Measurements from ENCODE around the gene HIBADH. TPM values are rescaled to one million over a fixed set of nuclear protein-coding genes. Genes with fewer than 3 reads are reported as not detected.

Gene HIBADH
- total RNA-seq, 4 donors from 2014 or later = 49.3 to 70.9 (median 58.9) TPM

DNA sequence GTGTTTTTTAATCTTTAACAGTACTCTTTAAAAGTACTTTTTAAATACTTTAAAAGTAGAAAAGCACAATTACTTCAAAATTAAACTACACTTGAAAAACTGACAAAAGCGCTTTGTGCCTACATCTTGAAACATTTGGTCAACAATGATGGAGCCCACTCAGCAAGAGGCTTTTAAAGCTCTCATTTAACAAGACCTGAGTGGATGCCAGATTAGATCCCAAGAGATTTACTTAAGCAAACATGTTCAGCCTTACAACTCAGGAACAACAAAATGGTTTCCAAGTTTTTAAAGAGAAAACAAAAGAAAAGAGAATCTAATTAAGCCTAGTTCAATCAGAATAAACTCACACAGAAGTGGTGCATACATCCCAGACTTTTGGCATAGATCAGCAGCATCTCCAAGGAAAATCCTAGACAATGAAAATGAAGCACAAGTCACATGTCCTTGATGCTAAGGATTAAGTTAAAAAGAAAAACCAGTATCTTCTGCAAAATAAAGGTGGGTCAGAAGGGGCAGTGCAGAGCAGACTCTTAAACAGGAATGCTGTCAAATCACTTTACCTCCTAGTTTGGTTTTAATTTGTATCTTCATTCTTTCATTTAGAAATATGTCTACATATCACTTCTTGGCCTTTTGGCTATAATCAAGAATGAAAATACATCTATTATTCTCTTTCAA lies 26.2 kb downstream of the HIBADH start:
- Histone ChIP-seq H3K27me3 (no peaks in the 10 kb centered on the region), H3K27ac (no peak overlapping the region), H3K4me3 (no peak overlapping the region), H3K9me3 (no peaks in the 10 kb centered on the region), H3K36me3 (peaks cover 0 to 21% of the 10 kb centered on the region in 2 donors), H3K4me1 (peaks cover 0 to 26% (median 2%) of the 10 kb centered on the region in 3 donors)
- ATAC-seq = no peak
- WGBS, 2 donors (ENCODE audit: low coverage in 1 of 2) = 57 to 83% methylated on average over 1 of the region's 1 CpG
- no peak for TF ChIP-seq EP300 (IDR thresholded peaks at IDR 0.05)
- no peak for TF ChIP-seq POLR2AphosphoS5 (IDR thresholded peaks at IDR 0.05)
- TF ChIP-seq, protein P1, sequence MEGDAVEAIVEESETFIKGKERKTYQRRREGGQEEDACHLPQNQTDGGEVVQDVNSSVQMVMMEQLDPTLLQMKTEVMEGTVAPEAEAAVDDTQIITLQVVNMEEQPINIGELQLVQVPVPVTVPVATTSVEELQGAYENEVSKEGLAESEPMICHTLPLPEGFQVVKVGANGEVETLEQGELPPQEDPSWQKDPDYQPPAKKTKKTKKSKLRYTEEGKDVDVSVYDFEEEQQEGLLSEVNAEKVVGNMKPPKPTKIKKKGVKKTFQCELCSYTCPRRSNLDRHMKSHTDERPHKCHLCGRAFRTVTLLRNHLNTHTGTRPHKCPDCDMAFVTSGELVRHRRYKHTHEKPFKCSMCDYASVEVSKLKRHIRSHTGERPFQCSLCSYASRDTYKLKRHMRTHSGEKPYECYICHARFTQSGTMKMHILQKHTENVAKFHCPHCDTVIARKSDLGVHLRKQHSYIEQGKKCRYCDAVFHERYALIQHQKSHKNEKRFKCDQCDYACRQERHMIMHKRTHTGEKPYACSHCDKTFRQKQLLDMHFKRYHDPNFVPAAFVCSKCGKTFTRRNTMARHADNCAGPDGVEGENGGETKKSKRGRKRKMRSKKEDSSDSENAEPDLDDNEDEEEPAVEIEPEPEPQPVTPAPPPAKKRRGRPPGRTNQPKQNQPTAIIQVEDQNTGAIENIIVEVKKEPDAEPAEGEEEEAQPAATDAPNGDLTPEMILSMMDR (IDR thresholded peaks at IDR 0.05) = no peak
- no peak for TF ChIP-seq POLR2A (IDR thresholded peaks at IDR 0.05)

DNA sequence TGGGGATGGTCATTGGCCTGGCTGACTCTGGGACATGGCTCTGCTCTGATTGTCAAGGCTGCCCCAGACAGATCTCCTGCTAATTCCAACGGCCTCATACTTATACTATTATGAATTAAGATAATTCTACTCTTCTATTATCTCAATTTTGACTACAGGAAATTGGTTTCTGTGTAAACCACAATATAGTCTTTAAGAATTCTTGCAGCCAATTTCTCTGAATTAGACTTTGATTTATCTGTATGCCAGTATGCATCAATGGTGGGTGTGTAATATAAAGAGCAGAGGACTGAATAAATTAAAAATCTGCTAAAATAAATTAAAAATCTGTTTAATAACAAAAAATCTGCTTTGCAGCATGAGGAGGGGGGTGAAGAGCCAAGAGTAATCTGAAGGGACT lies 27.0 kb downstream of the HIBADH start:
- no peak for ATAC-seq
- 100% methylated on average over 1 of the region's 1 CpG; no CpG with 5 or more reads in 1 of the 2 donors for WGBS, 2 donors (ENCODE audit: low coverage in 1 of 2)
- TF ChIP-seq, protein P1 (IDR thresholded peaks at IDR 0.05) = no peak
- TF ChIP-seq POLR2AphosphoS5 (IDR thresholded peaks at IDR 0.05) (no peak), EP300 (IDR thresholded peaks at IDR 0.05) (no peak), POLR2A (IDR thresholded peaks at IDR 0.05) (no peak)

DNA sequence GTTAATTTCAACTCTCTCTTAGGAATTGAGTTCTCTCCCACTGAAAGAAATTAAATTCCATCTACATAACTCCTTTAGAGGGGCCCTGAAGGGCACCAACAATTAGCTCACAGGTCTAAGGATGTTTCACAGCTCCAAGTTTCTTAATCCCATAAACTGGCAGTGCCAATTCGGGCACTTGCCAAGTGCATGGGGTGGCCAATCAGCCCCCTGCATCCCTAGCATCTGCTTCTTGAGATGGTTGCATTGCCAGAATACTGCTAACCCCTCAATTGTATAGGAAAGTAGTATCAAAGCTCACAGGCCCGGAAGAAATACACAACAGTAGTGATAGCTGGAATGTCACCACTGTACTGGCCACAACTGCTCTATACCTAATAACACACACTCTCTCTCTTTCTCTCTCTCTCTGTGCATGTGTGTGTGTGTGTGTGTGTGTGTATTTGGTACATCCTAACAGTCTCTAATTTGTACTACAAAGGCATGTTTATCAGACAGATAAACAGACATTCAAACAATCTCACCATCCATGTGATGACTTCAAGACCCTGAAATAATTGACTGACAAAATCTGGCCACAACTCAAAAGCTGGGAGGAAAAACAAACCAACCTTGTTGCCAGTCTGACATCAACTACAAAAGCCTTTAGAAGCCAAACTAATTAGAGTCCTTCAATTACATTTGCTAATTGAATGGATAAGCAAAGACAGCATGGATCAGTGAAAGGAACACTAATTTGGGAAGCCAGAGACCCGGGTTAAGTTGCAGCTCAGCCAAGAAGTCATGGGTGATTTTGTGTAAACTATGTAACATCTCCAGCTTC lies 27.8 kb downstream of the HIBADH start:
- WGBS, 2 donors (ENCODE audit: low coverage in 1 of 2) = 70 to 73% methylated on average over 2 to 3 of the region's 3 CpGs

More for the DNA sequence above, 27.0 kb downstream of the HIBADH start:
- H3K36me3 ChIP-seq = peaks cover 0 to 20% of the 10 kb centered on the region in 2 donors
- H3K27me3 ChIP-seq = no peaks in the 10 kb centered on the region
- peaks cover 0 to 23% (median 2%) of the 10 kb centered on the region in 3 donors for H3K4me1 ChIP-seq
- H3K4me3 ChIP-seq = no peak overlapping the region
- no peaks in the 10 kb centered on the region for H3K9me3 ChIP-seq
- no peak overlapping the region for H3K27ac ChIP-seq

DNA sequence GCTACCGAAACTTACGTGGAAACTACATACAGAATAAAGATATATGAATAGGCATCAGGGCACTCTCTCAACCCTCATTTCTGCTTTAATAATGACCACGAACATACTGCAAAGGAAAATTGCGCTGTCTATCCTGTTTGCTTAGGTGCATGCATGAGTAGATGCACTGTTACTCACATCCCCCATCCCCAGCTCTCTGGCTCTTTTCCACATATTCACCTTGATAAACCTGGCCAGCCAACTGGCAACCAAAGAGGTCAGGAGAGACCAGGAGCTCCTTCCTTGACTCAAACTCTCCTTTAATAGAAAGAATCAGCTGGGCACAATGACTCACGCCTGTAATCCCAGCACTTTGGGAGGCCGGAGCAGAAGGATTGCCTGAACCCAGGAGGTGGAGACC lies 29.6 kb downstream of the HIBADH start:
- no peaks in the 10 kb centered on the region for H3K9me3 ChIP-seq
- H3K4me1 ChIP-seq = peaks cover 0 to 22% (median 2%) of the 10 kb centered on the region in 3 donors
- ATAC-seq = no peak
- no peaks in the 10 kb centered on the region for H3K27me3 ChIP-seq
- peaks cover 0 to 16% of the 10 kb centered on the region in 2 donors for H3K36me3 ChIP-seq
- WGBS, 2 donors (ENCODE audit: low coverage in 1 of 2) = 53 to 81% methylated on average over 3 to 4 of the region's 6 CpGs
- H3K4me3 ChIP-seq = no peak overlapping the region
- TF ChIP-seq EP300 (IDR thresholded peaks at IDR 0.05) (no peak), POLR2A (IDR thresholded peaks at IDR 0.05) (no peak), POLR2AphosphoS5 (IDR thresholded peaks at IDR 0.05) (no peak)
- TF ChIP-seq, protein P1 (IDR thresholded peaks at IDR 0.05) = no peak
- H3K27ac ChIP-seq = no peak overlapping the region

More for the DNA sequence above, 27.8 kb downstream of the HIBADH start:
- TF ChIP-seq, protein P1 (IDR thresholded peaks at IDR 0.05) = no peak
- no peak for TF ChIP-seq POLR2AphosphoS5 (IDR thresholded peaks at IDR 0.05)
- no peak for TF ChIP-seq EP300 (IDR thresholded peaks at IDR 0.05)
- TF ChIP-seq POLR2A (IDR thresholded peaks at IDR 0.05) = no peak
- Histone ChIP-seq H3K4me3 (no peak overlapping the region), H3K4me1 (peaks cover 0 to 22% (median 2%) of the 10 kb centered on the region in 3 donors), H3K27ac (no peak overlapping the region), H3K27me3 (no peaks in the 10 kb centered on the region), H3K36me3 (peaks cover 0 to 17% of the 10 kb centered on the region in 2 donors), H3K9me3 (no peaks in the 10 kb centered on the region)
- ATAC-seq = no peak
